ENCODE measurements around the gene SCFD2. TPM values are rescaled to one million over a fixed set of nuclear protein-coding genes. Genes with fewer than 3 reads are reported as not detected.
A peak's percentile ranks its signal among the peaks of the same experiment; 100 is the strongest.

SCFD2 gene
- total RNA-seq, 4 donors from 2014 or later, result 8.9 to 16.0 (median 14.8) TPM

DNA sequence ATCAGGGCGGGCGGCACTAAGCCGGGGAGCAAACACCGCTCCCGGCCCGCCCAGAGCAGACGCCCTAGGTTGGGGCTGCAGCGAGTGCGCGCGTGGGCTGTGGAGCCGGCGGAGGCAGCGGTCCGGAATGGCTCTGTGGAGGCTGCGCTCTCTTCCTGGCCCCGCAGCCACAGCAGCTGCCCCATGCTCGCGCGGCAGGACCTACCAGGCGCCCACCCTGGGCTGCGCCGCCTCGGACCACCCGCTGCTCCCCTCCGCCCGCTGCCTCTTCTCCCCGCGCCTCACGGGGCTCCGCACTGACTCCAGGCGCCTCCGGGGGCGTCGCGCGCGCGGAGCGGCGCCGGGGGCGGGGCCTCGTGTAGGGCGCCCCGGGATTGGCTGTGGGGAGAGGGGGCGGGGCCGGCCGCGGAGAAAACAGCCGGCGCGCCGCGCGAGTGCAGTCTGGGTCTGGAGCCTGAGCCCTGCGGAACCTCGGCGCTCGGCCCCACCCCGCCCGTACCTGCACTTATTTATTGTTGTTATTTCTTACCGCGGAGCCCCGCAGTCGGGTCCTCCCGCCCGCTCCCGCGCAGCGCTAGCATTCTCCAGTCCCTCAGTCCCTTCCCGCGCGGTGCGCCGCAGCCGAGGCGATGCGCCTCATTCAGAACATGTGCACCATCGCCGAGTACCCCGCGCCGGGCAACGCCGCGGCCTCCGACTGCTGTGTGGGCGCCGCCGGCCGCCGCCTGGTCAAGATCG lies 503.8 kb downstream of the SCFD2 start, which contains the start of gene RASL11B:
TSS of gene RASL11B (plus strand) at position 439 of the 738 bp plus-strand sequence. CDS start at position 630, 191 bp downstream.
- Histone ChIP-seq H3K9me3 (no peaks in the 10 kb centered on the region), H3K36me3 (no peaks in the 10 kb centered on the region), H3K27ac (peak within 1 kb of the TSS; percentile 59 to 72 (median 60)), H3K27me3 (no peaks in the 10 kb centered on the region), H3K4me1 (peaks cover 4 to 10% of the 10 kb centered on the region in 2 donors), H3K4me3 (peak within 1 kb of the TSS; percentile 63 to 80 (median 72))
- in situ Hi-C loops (cut with MboI; ENCODE audit: low sequenced_read_pairs in 4 of 4), result loop anchor here in 1 of 4 donors (25.0 kb wide), 1 partner anchor 525 kb away; the partner anchor contains the start of gene FIP1L1
- peak; percentile 35 to 74 for TF ChIP-seq POLR2A (IDR thresholded peaks at IDR 0.05)
- TF ChIP-seq, protein P1, sequence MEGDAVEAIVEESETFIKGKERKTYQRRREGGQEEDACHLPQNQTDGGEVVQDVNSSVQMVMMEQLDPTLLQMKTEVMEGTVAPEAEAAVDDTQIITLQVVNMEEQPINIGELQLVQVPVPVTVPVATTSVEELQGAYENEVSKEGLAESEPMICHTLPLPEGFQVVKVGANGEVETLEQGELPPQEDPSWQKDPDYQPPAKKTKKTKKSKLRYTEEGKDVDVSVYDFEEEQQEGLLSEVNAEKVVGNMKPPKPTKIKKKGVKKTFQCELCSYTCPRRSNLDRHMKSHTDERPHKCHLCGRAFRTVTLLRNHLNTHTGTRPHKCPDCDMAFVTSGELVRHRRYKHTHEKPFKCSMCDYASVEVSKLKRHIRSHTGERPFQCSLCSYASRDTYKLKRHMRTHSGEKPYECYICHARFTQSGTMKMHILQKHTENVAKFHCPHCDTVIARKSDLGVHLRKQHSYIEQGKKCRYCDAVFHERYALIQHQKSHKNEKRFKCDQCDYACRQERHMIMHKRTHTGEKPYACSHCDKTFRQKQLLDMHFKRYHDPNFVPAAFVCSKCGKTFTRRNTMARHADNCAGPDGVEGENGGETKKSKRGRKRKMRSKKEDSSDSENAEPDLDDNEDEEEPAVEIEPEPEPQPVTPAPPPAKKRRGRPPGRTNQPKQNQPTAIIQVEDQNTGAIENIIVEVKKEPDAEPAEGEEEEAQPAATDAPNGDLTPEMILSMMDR (IDR thresholded peaks at IDR 0.05 in 4 of 5, conservative IDR thresholded peaks at IDR 0.05 in 1 of 5), result peak in 3 of 5 experiments; percentile 31 to 64 (median 42)
- DNase-seq (peak; percentile 53 to 70), ATAC-seq (peak; percentile 96 to 98)
- intact Hi-C loops (cut with DNase I; ENCODE audit: low total_unique reads), result loop anchor here (5.0 kb wide), 4 partner anchors 35 to 315 kb away; partner anchors contain the start of gene USP46

DNA sequence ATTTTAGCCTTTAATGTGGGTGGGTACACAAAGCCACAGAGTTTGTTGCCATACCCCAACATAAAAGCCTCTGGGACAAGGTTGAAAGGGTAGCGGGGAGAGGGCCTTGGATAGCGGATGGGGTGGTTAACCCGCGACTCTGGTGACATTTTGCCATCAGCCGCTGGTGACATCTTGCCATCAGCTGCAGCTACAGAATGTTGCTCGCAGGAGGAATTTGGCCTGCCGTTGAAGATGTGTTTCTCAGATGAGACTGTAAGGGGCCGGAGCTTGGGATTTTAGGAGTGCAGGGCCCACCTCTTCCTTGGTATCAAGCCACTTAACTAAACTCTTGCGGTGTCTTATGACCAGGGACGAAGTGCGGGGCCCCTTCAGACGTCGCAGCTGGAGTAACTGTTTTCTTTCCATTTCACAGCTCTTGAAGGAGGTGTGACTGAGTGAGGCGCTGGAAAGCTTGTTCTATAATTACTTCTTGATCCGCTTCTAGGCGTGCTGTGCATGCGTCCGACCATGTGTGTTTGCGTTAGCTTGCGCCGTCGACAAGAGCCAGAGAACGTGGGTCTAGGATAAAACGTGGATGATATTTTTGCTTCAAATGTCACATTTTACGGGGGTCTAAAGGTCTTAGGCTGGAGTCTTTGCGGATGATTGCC lies 504.6 kb downstream of the SCFD2 start:
- Histone ChIP-seq H3K27me3 (no peaks in the 10 kb centered on the region), H3K27ac (peak overlapping the region; percentile 59 to 72 (median 60)), H3K4me3 (peak overlapping the region; percentile 63 to 80 (median 72)), H3K4me1 (peaks cover 4 to 10% of the 10 kb centered on the region in 2 donors), H3K36me3 (no peaks in the 10 kb centered on the region), H3K9me3 (no peaks in the 10 kb centered on the region)
- no peak for ATAC-seq
- no peak for DNase-seq
- TF ChIP-seq, protein P1 (IDR thresholded peaks at IDR 0.05 in 4 of 5, conservative IDR thresholded peaks at IDR 0.05 in 1 of 5), result no peak
- no peak for TF ChIP-seq POLR2A (IDR thresholded peaks at IDR 0.05)
- intact Hi-C loops (cut with DNase I; ENCODE audit: low total_unique reads), result loop anchor here (5.0 kb wide), 4 partner anchors 34 to 314 kb away; partner anchors contain the start of gene USP46
- in situ Hi-C loops (cut with MboI; ENCODE audit: low sequenced_read_pairs in 4 of 4), result loop anchor here in 1 of 4 donors (25.0 kb wide), 1 partner anchor 526 kb away; the partner anchor contains the start of gene FIP1L1

DNA sequence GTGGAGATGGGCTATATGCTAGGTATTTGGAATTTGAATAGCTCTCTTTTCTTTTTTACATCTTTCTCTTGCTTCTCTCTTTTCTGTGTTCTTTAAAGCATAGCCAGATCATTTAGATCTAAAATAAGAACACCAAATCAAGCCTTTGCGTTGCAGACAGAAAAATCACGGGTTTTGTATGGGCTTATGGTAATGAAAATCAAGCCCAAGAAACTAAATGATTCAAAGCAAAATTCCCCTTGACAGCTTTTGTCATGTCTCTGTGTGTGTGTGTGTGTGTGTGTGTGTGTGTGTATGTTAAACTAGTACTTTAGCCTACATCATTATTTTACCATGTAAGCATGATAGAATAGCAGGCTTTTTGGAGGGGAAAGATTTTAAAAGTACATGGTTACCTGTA lies 505.5 kb downstream of the SCFD2 start:
- Histone ChIP-seq H3K4me3 (no peak overlapping the region), H3K27ac (no peak overlapping the region), H3K4me1 (peaks cover 4 to 10% of the 10 kb centered on the region in 2 donors), H3K36me3 (no peaks in the 10 kb centered on the region), H3K9me3 (no peaks in the 10 kb centered on the region), H3K27me3 (no peaks in the 10 kb centered on the region)
- DNase-seq (no peak), ATAC-seq (no peak)
- no peak for TF ChIP-seq POLR2A (IDR thresholded peaks at IDR 0.05)
- TF ChIP-seq, protein P1 (IDR thresholded peaks at IDR 0.05 in 4 of 5, conservative IDR thresholded peaks at IDR 0.05 in 1 of 5), result no peak
- in situ Hi-C loops (cut with MboI; ENCODE audit: low sequenced_read_pairs in 4 of 4), result loop anchor here in 1 of 4 donors (25.0 kb wide), 1 partner anchor 527 kb away; the partner anchor contains the start of gene FIP1L1
- intact Hi-C loops (cut with DNase I; ENCODE audit: low total_unique reads), result loop anchor here (5.0 kb wide), 4 partner anchors 33 to 313 kb away; partner anchors contain the start of gene USP46

DNA sequence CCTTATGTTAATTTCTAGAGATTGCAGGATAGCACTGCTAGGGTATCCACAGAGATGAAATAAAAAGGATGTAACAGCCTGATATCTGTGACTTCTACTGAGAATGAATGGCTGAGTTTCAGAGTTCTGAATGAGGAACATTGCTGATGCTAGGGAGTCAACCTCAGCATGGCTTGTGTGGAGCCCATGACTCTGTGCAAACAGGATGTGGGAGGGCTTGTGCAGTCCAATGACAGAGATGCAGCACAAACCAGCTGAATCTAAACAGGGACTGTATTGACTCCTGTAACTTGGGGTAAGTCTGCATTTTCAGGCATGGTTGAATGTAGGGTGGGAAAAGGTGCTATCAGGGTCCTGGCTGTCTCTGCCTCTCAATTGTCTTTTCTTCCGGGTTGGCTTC lies 509.1 kb downstream of the SCFD2 start:
- Histone ChIP-seq H3K27ac (no peak overlapping the region), H3K4me1 (peaks cover 5 to 17% of the 10 kb centered on the region in 2 donors), H3K27me3 (no peaks in the 10 kb centered on the region), H3K36me3 (no peaks in the 10 kb centered on the region), H3K9me3 (no peaks in the 10 kb centered on the region), H3K4me3 (no peak overlapping the region)
- DNase-seq (no peak), ATAC-seq (no peak)
- in situ Hi-C loops (cut with MboI; ENCODE audit: low sequenced_read_pairs in 4 of 4) (loop anchor here in 3 of 4 donors (10.0 to 25.0 kb wide), 2 partner anchors 132 to 530 kb away; partner anchors contain the start of gene FIP1L1 (in 1 of the 3)), intact Hi-C loops (cut with DNase I; ENCODE audit: low total_unique reads) (no loop called here)
- TF ChIP-seq POLR2A (IDR thresholded peaks at IDR 0.05), result no peak
- TF ChIP-seq, protein P1 (IDR thresholded peaks at IDR 0.05 in 4 of 5, conservative IDR thresholded peaks at IDR 0.05 in 1 of 5), result no peak
